PFSK-1 (cell line): Measurements from ENCODE around the gene RNF115.

ENCODE experiments used
- FOXP2 ChIP-seq: optimal IDR thresholded peaks from 2 replicates; pipeline ENCODE3; 2011; ENCODE audit warnings: borderline replicate concordance, control low read depth, inconsistent platforms; ENCODE audit not compliant: insufficient read depth; ENCODE audit errors: extremely low read length, extremely low read depth
- POLR2AphosphoS5 ChIP-seq: IDR thresholded peaks from 2 replicates; pipeline ENCODE4 v1.6.1; 2012; ENCODE audit warnings: low read depth, mild to moderate bottlenecking, control low read depth, low read length, moderate library complexity
- SIN3A ChIP-seq: IDR thresholded peaks from 2 replicates; pipeline ENCODE4 v1.6.1; 2012; ENCODE audit warnings: mild to moderate bottlenecking, low read length, moderate library complexity, borderline replicate concordance; ENCODE audit not compliant: insufficient read depth
- TAF1 ChIP-seq: IDR thresholded peaks from 2 replicates; pipeline ENCODE4 v1.6.1; 2012; ENCODE audit warnings: low read length, control low read depth, borderline replicate concordance; ENCODE audit not compliant: insufficient read depth
- TF ChIP-seq, protein P1 (sequence below), 2 experiments: IDR thresholded peaks; 2 replicates each; pipeline versions ENCODE4 v1.6.1 to v1.8.0; 2011 to 2012; ENCODE audit warnings: low read depth in 2 of 2, low read length in 2 of 2, control low read depth in 1 of 2, inconsistent platforms in 1 of 2, mild to moderate bottlenecking in 1 of 2, moderate library complexity in 1 of 2; ENCODE audit not compliant: insufficient read depth in 1 of 2

RNF115 gene

DNA sequence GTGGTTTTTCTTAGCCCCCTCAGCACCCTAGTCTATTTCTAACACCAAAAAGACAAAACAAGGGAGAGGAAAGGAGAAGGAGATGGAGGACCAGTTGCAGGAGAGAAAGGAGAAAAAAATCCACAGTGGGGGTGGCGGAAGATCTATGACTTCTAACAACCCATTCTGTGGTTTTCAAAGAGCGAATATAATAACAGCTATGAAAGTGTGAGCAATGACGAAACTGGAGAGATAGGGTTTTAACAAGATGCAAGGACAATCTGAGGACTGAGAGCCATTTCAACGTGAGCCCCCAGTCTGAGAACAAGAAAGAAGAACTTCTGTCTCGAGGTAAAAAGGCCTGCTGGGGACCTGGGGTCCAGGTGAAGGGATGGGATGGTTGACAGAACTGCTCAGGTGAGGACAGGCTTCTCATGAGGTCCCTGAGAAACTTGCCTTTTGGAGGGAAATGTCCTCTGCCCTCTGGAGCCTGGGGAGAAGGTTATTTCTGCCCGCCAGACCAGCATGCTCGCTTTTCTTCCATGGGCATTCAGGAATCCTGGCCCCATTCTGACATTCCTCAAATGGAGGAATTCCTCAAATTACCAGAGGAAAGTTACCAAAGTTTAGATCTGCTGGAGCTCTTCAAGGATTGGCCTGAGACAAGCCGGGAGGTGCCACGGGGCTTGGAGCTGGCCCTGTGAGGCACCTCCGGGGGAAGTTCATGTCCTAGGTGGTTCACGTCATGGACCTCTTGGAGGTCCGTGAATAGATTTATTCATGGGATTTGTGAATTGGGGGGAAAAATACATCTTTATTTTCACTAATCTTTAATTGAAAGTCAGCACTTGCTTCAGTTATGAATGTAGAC lies 104.4 kb downstream of the RNF115 start, which contains the start of gene CD160:
Gene CD160 (plus strand): TSS at position 270 of the 850 bp plus-strand sequence. CDS start 8,829 bp downstream, outside the sequence.
- TF ChIP-seq FOXP2, result no peak
- no peak for TF ChIP-seq SIN3A
- TF ChIP-seq, protein P1, sequence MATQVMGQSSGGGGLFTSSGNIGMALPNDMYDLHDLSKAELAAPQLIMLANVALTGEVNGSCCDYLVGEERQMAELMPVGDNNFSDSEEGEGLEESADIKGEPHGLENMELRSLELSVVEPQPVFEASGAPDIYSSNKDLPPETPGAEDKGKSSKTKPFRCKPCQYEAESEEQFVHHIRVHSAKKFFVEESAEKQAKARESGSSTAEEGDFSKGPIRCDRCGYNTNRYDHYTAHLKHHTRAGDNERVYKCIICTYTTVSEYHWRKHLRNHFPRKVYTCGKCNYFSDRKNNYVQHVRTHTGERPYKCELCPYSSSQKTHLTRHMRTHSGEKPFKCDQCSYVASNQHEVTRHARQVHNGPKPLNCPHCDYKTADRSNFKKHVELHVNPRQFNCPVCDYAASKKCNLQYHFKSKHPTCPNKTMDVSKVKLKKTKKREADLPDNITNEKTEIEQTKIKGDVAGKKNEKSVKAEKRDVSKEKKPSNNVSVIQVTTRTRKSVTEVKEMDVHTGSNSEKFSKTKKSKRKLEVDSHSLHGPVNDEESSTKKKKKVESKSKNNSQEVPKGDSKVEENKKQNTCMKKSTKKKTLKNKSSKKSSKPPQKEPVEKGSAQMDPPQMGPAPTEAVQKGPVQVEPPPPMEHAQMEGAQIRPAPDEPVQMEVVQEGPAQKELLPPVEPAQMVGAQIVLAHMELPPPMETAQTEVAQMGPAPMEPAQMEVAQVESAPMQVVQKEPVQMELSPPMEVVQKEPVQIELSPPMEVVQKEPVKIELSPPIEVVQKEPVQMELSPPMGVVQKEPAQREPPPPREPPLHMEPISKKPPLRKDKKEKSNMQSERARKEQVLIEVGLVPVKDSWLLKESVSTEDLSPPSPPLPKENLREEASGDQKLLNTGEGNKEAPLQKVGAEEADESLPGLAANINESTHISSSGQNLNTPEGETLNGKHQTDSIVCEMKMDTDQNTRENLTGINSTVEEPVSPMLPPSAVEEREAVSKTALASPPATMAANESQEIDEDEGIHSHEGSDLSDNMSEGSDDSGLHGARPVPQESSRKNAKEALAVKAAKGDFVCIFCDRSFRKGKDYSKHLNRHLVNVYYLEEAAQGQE (IDR thresholded peaks at IDR 0.05; ENCODE audit: insufficient read depth in 1 of 2, low read depth in 2 of 2, low read length in 2 of 2), result no peak
- TF ChIP-seq TAF1, result no peak
- TF ChIP-seq POLR2AphosphoS5, result no peak

DNA sequence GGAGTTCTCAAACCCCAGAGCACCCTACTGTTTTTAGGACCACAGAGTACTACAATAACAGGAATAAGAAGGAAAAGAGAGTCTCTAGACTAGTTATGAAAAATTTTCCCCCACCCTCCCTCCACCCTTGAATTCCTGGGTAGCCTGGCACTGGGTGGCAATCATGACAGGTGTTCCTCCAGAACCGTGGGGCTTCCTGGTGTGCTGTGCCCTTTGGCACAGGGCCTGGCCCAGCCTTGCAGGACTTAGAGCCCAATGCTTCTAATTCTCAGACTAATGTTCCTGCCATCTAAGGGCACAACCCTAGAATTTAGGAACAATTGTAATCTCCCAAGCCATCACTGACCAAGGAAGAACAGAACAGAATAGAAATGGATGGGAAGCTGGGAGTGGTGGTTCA lies 106.1 kb downstream of the RNF115 start:
- TF ChIP-seq SIN3A (no peak), POLR2AphosphoS5 (no peak), FOXP2 (no peak), TAF1 (no peak)
- TF ChIP-seq, protein P1 (IDR thresholded peaks at IDR 0.05; ENCODE audit: insufficient read depth in 1 of 2, low read depth in 2 of 2, low read length in 2 of 2), result no peak

DNA sequence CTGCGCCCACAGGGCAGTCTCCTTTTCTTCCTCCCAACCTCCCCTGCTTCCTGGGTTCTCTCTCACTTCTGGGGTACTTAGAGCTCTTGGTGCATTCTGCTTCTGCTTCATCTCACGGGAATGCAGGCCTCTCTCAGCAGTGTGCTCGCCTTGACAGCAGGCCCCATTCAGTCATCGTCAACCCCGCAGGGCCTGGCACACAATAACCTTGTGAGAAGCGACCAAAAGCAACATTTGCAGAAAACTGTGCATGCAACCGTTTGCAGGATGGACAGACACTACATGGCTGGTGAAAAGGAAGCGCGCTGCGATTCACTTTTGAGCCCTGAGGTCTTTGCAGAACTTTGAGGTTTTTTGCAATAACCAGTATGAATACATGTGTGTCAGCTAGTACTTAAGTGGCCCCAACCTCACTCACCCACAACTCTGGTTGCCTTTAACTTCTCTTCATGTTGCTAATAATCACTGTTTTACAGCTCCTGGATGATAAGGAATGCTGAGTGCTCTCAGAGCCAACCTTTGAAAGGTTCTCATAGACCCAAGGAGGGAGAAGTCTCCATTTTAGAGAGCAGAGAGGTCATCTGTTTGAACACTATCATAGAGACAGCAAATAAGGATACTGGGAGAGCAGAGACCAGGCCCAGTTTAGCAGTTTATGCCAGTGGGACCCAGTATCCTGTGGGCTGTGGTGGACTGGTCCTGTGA lies 107.1 kb downstream of the RNF115 start:
- TF ChIP-seq SIN3A, result no peak
- TF ChIP-seq, protein P1 (IDR thresholded peaks at IDR 0.05; ENCODE audit: insufficient read depth in 1 of 2, low read depth in 2 of 2, low read length in 2 of 2), result no peak
- no peak for TF ChIP-seq POLR2AphosphoS5
- TF ChIP-seq TAF1, result no peak
- no peak for TF ChIP-seq FOXP2

DNA sequence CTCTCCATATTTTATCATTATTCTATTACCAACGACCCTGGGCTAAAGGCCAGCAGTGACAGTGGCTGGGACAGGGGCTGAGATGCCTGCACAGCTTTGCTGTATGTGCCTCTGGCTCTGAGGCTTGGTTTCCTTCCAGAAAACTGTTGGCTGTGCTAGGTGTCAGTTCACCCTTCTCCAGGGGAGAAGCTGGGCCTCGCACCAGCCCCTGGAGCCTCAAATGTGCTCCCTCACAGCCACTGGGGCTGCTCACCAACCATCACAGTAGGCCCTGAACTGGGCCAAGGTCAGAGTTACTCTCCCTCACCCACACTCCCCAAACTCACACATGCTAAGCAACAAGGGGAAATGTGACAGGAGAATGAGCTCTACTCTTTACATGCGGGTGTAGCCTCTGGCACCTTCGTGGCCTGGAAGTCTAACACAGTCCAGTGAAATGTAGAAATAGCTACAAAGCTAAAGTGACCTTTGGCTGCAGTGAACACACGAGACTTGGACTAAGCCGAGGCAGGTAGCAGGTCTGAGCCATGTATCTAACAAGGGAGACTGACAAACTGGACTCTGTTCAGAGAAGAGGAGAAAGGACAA lies 109.3 kb downstream of the RNF115 start:
- TF ChIP-seq FOXP2 (no peak), TAF1 (no peak), SIN3A (no peak), POLR2AphosphoS5 (no peak)
- TF ChIP-seq, protein P1 (IDR thresholded peaks at IDR 0.05; ENCODE audit: insufficient read depth in 1 of 2, low read depth in 2 of 2, low read length in 2 of 2), result no peak
